Neural progenitor cell (in vitro differentiated cells): ENCODE results near the gene ZFAND6. TPM values are rescaled to one million over a fixed set of nuclear protein-coding genes. Genes with fewer than 3 reads are reported as not detected.

ENCODE experiments used
- DNase-seq: peaks from one replicate; pipeline ENCODE4 v3.0.0-alpha.2; 2016; ENCODE audit warnings: low spot score
- H2AFZ ChIP-seq: fragments of 200-600 bp; sonication (generic); replicated peaks from 2 replicates; pipeline ENCODE4 v1.6.1; 2016; ENCODE audit warnings: antibody characterized with exemption
- H3F3A ChIP-seq: fragments of 200-600 bp; sonication (generic); 2 replicates; pipeline ENCODE4 v1.6.1; 2016; ENCODE audit warnings: antibody characterized with exemption, low read depth
- H3K27ac ChIP-seq: fragments of 200-600 bp; sonication (generic); 2 replicates; pipeline ENCODE4 v1.5.1; 2016; ENCODE audit warnings: mild to moderate bottlenecking
- H3K27me3 ChIP-seq: fragments of 200-600 bp; sonication (generic); 2 replicates; pipeline ENCODE4 v1.6.1; 2016; ENCODE audit warnings: mild to moderate bottlenecking, moderate library complexity
- H3K36me3 ChIP-seq: fragments of 200-600 bp; sonication (generic); 2 replicates; pipeline ENCODE4 v1.5.1; 2016
- H3K4me1 ChIP-seq: fragments of 200-600 bp; sonication (generic); 2 replicates; pipeline ENCODE4 v1.6.1; 2016; ENCODE audit warnings: mixed run types
- H3K4me2 ChIP-seq: fragments of 200-600 bp; sonication (generic); 2 replicates; pipeline ENCODE4 v1.6.1; 2016
- H3K4me3 ChIP-seq: fragments of 200-600 bp; sonication (generic); 2 replicates; pipeline ENCODE4 v1.5.1; 2016
- H3K79me2 ChIP-seq: fragments of 200-600 bp; sonication (generic); 2 replicates; pipeline ENCODE4 v1.6.1; 2016; ENCODE audit warnings: low read depth
- H3K9ac ChIP-seq: fragments of 200-600 bp; sonication (generic); 2 replicates; pipeline ENCODE4 v1.6.1; 2016
- H3K9me3 ChIP-seq: fragments of 200-600 bp; sonication (generic); 2 replicates; pipeline ENCODE4 v1.5.1; 2016; ENCODE audit warnings: low read depth
- H4K20me1 ChIP-seq: fragments of 200-600 bp; sonication (generic); 2 replicates; pipeline ENCODE4 v1.6.1; 2016; ENCODE audit warnings: low read depth
- H3K27ac Mint-ChIP-seq: 3 replicates; pipeline ENCODE4 v1.8.0; 2021; ENCODE audit warnings: mixed read lengths
- H3K27me3 Mint-ChIP-seq: 2 replicates; pipeline ENCODE4 v1.8.0; 2022; ENCODE audit warnings: low read depth, mild to moderate bottlenecking, inconsistent platforms, moderate library complexity, mixed read lengths; ENCODE audit not compliant: insufficient read depth
- H3K36me3 Mint-ChIP-seq: 3 replicates; pipeline ENCODE4 v1.8.0; 2021; ENCODE audit warnings: mixed read lengths
- H3K4me1 Mint-ChIP-seq: 3 replicates; pipeline ENCODE4 v1.8.0; 2021; ENCODE audit warnings: mixed read lengths
- H3K4me3 Mint-ChIP-seq: 3 replicates; pipeline ENCODE4 v1.8.0; 2021; ENCODE audit warnings: mild to moderate bottlenecking, moderate library complexity, mixed read lengths
- H3K9me3 Mint-ChIP-seq: 3 replicates; pipeline ENCODE4 v1.8.0; 2020; ENCODE audit warnings: mixed read lengths
- CTCF ChIP-seq: fragments of 200-600 bp; sonication (generic); IDR thresholded peaks from 2 replicates; pipeline ENCODE4 v1.5.1; 2017; ENCODE audit warnings: antibody characterized with exemption, mild to moderate bottlenecking
- EZH2 ChIP-seq: fragments of 200-600 bp; sonication (generic); IDR thresholded peaks from 2 replicates; pipeline ENCODE4 v1.6.1; 2017; ENCODE audit warnings: antibody characterized with exemption, mild to moderate bottlenecking, moderate library complexity
- EZH2phosphoT487 ChIP-seq: fragments of 200-600 bp; sonication (generic); IDR thresholded peaks from 2 replicates; pipeline ENCODE4 v1.6.1; 2017; ENCODE audit warnings: antibody characterized with exemption
- total RNA-seq: library from RNA; depleted of rRNA; stranded (reverse); fragments of >200 nt; gene quantifications from 2 replicates; pipeline ENCODE4 v1.2.3, GENCODE V29; 2015; ENCODE audit warnings: low replicate concordance

ZFAND6 gene
- total RNA-seq, 1 donor from 2014 or later, result 329 TPM

GRCh38 chr15:80061582-80061981 is 2.1 kb downstream of the ZFAND6 start:
- H3K4me1 ChIP-seq, result peaks cover 21% of the 10 kb centered on the region
- Mint-ChIP-seq H3K4me3 (peak overlapping the region; percentile 92), H3K9me3 (no peaks in the 10 kb centered on the region)

GRCh38 chr15:80066912-80067311 is 7.4 kb downstream of the ZFAND6 start:
- no peaks in the 10 kb centered on the region for H3K9me3 Mint-ChIP-seq
- no peak overlapping the region for H2AFZ ChIP-seq
- no peaks in the 10 kb centered on the region for H3K9me3 ChIP-seq
- H3K4me3 ChIP-seq, result no peak overlapping the region
- H3K4me1 Mint-ChIP-seq, result peaks cover 24% of the 10 kb centered on the region
- no peaks in the 10 kb centered on the region for H3K27me3 ChIP-seq
- H3K27ac ChIP-seq, result no peak overlapping the region
- no peak for DNase-seq
- H3K4me3 Mint-ChIP-seq, result no peak overlapping the region
- H3K9ac ChIP-seq, result no peak overlapping the region
- peaks cover 6% of the 10 kb centered on the region for H3K4me1 ChIP-seq
- H3K79me2 ChIP-seq, result peaks cover 100% of the 10 kb centered on the region
- no peak overlapping the region for H3K4me2 ChIP-seq
- H3K27ac Mint-ChIP-seq, result no peak overlapping the region
- H4K20me1 ChIP-seq, result peaks cover 63% of the 10 kb centered on the region
- TF ChIP-seq EZH2 (no peak), EZH2phosphoT487 (no peak), CTCF (no peak)
- no peaks in the 10 kb centered on the region for H3K36me3 Mint-ChIP-seq
- H3F3A ChIP-seq, result peaks cover 3% of the 10 kb centered on the region
- peaks cover 2% of the 10 kb centered on the region for H3K27me3 Mint-ChIP-seq
- no peaks in the 10 kb centered on the region for H3K36me3 ChIP-seq

More at GRCh38 chr15:80061582-80061981, 2.1 kb downstream of the ZFAND6 start:
- Histone ChIP-seq H2AFZ (no peak overlapping the region), H3K9ac (peak overlapping the region; percentile 68), H3K27ac (no peak overlapping the region), H3K79me2 (peaks cover 66% of the 10 kb centered on the region), H3K36me3 (no peaks in the 10 kb centered on the region), H3K4me2 (peak overlapping the region; percentile 86), H4K20me1 (peaks cover 30% of the 10 kb centered on the region), H3F3A (peaks cover 22% of the 10 kb centered on the region), H3K9me3 (no peaks in the 10 kb centered on the region), H3K27me3 (peaks cover 18% of the 10 kb centered on the region), H3K4me3 (peak overlapping the region; percentile 96)
- TF ChIP-seq EZH2 (no peak), EZH2phosphoT487 (no peak), CTCF (no peak)
- no peaks in the 10 kb centered on the region for H3K36me3 Mint-ChIP-seq
- H3K4me1 Mint-ChIP-seq, result peaks cover 26% of the 10 kb centered on the region
- H3K27me3 Mint-ChIP-seq, result peaks cover 6% of the 10 kb centered on the region
- H3K27ac Mint-ChIP-seq, result no peak overlapping the region
- DNase-seq, result no peak

- H3K4me3 Mint-ChIP-seq, result no peak overlapping the region
- no peak overlapping the region for H3K4me2 ChIP-seq
Observed at GRCh38 chr15:80068578-80068977, 9.1 kb downstream of the ZFAND6 start.

More at GRCh38 chr15:80068578-80068977, 9.1 kb downstream of the ZFAND6 start:
- Mint-ChIP-seq H3K4me1 (peaks cover 31% of the 10 kb centered on the region), H3K36me3 (no peaks in the 10 kb centered on the region), H3K27ac (no peak overlapping the region), H3K27me3 (peaks cover 2% of the 10 kb centered on the region), H3K9me3 (no peaks in the 10 kb centered on the region)
- Histone ChIP-seq H3K27me3 (no peaks in the 10 kb centered on the region), H2AFZ (no peak overlapping the region), H3K9ac (no peak overlapping the region), H3K9me3 (no peaks in the 10 kb centered on the region), H3F3A (peaks cover 3% of the 10 kb centered on the region), H3K36me3 (no peaks in the 10 kb centered on the region), H3K4me1 (peaks cover 13% of the 10 kb centered on the region), H3K4me3 (no peak overlapping the region), H4K20me1 (peaks cover 61% of the 10 kb centered on the region), H3K79me2 (peaks cover 100% of the 10 kb centered on the region), H3K27ac (no peak overlapping the region)
- DNase-seq, result no peak
- no peak for TF ChIP-seq EZH2
- TF ChIP-seq EZH2phosphoT487, result no peak
- no peak for TF ChIP-seq CTCF
